HepG2 (cell line): ENCODE measurements around the gene METAP1D. TPM values are rescaled to one million over a fixed set of nuclear protein-coding genes. Genes with fewer than 3 reads are reported as not detected.

ENCODE experiments used
- ATAC-seq: fragments of 200-7000 bp; cut with Tn5 transposase; 3 replicates; pipeline ENCODE4 v1.9.1; 2020; ENCODE audit warnings: mild to moderate bottlenecking, moderate library complexity
- BruUV-seq: library from RNA; stranded (reverse); fragments of 400-500 nt; replicated peaks from 2 replicates; lab custom pipeline; 2021; lab: Mats Ljungman, UMichigan
- CTCF ChIA-PET: fragments of 300-600 bp; formaldehyde crosslinking; extraction: SDS; loops from one replicate; lab custom pipeline; 2021; ENCODE audit warnings: low total read pairs, inconsistent platforms, low intra/inter-chr PET ratio; lab: Yijun Ruan, JAX
- POLR2A ChIA-PET: fragments of 350-600 bp; sonication (Branson Sonifier 250); formaldehyde crosslinking; loops from one replicate; lab custom pipeline; 2020; ENCODE audit warnings: antibody characterized with exemption, inconsistent platforms; lab: Yijun Ruan, JAX
- DNase-seq: peaks from one replicate; pipeline ENCODE4 v3.0.0-alpha.2; 2015; ENCODE audit warnings: low spot score
- FAIRE-seq: peaks from 3 replicates; lab custom pipeline; 2011; peaks lifted over from hg19 to GRCh38; lab: Jason Lieb, UNC
- H2AFZ ChIP-seq: one replicate; pipeline ENCODE4 v1.6.1; 2011; ENCODE audit warnings: low read length, inconsistent platforms
- H3K27ac ChIP-seq: fragments of 300-600 bp; 3 replicates; pipeline ENCODE4 v1.8.0; 2011; ENCODE audit warnings: mixed run types, mild to moderate bottlenecking, mixed read lengths, low read length, inconsistent platforms; ENCODE audit not compliant: insufficient read depth; ENCODE audit errors: extremely low read length
- H3K27me3 ChIP-seq, 2 experiments: fragments of 200-600 bp in 1 of 2; 2 replicates in 1 of 2; 3 replicates in 1 of 2; pipeline versions ENCODE4 v1.6.0 to v1.8.0; 2011; ENCODE audit warnings: low read length in 2 of 2, mild to moderate bottlenecking in 2 of 2, moderate library complexity in 2 of 2, inconsistent platforms in 1 of 2; ENCODE audit not compliant: insufficient read depth in 2 of 2, control insufficient read depth in 1 of 2
- H3K36me3 ChIP-seq, 2 experiments: fragments of 200-600 bp in 1 of 2; replicated peaks in 1 of 2; 2 replicates in 1 of 2; 3 replicates in 1 of 2; pipeline versions ENCODE4 v1.5.1 to v1.8.0; 2011; ENCODE audit warnings: low read length in 2 of 2, inconsistent platforms in 1 of 2; ENCODE audit not compliant: insufficient read depth in 2 of 2, control insufficient read depth in 1 of 2
- H3K4me1 ChIP-seq: 2 replicates; pipeline ENCODE4 v1.5.1; 2012; ENCODE audit warnings: low read length, inconsistent platforms; ENCODE audit not compliant: insufficient read depth
- H3K4me2 ChIP-seq: 2 replicates; pipeline ENCODE4 v1.6.0; 2011; ENCODE audit warnings: low read depth, low read length, inconsistent platforms
- H3K4me3 ChIP-seq, 3 experiments: fragments of 200-600 bp in 1 of 3; sonication (generic), shearing (Covaris generic) in 1 of 3; replicated peaks in 1 of 3; 2 replicates each; pipeline ENCODE4 v1.5.1; 2011 to 2016; ENCODE audit warnings: low read length in 3 of 3, inconsistent platforms in 2 of 3, low read depth in 2 of 3, mild to moderate bottlenecking in 2 of 3, control low read depth in 1 of 3, mixed read lengths in 1 of 3; ENCODE audit not compliant: insufficient read depth in 1 of 3
- H3K79me2 ChIP-seq: one replicate; pipeline ENCODE4 v1.6.1; 2011; ENCODE audit warnings: low read length, inconsistent platforms; ENCODE audit not compliant: insufficient read depth
- H3K9ac ChIP-seq: 2 replicates; pipeline ENCODE4 v1.6.0; 2011; ENCODE audit warnings: mild to moderate bottlenecking, low read depth, low read length, inconsistent platforms; ENCODE audit not compliant: insufficient read depth
- H3K9me3 ChIP-seq: 2 replicates; pipeline ENCODE4 v1.5.1; 2012; ENCODE audit warnings: mild to moderate bottlenecking, low read length
- H4K20me1 ChIP-seq: 2 replicates; pipeline ENCODE4 v1.6.0; 2011; ENCODE audit warnings: inconsistent platforms, mild to moderate bottlenecking, low read length, moderate library complexity; ENCODE audit not compliant: insufficient read depth
- BCL6 ChIP-seq: IDR thresholded peaks from 2 replicates; pipeline ENCODE4 v1.6.1; 2016; ENCODE audit warnings: missing genetic modification reagents, missing compliant biosample characterization
- CBX2 ChIP-seq, 2 experiments: fragments of 200-600 bp in 1 of 2; sonication (generic); formaldehyde crosslinking in 1 of 2; IDR thresholded peaks; 2 replicates each; pipeline versions ENCODE4 v1.7.0 to v1.8.1; 2018 to 2022; ENCODE audit warnings: low read depth in 2 of 2, low read length in 1 of 2, mild to moderate bottlenecking in 1 of 2, missing genetic modification reagents in 1 of 2
- EZH2 ChIP-seq: conservative IDR thresholded peaks from 2 replicates; pipeline ENCODE4 v1.6.1; 2012; ENCODE audit warnings: mild to moderate bottlenecking, low read depth, low read length, moderate library complexity
- FOXA1 ChIP-seq, 2 experiments: fragments of 450-650 bp in 1 of 2; sonication (generic) in 1 of 2; formaldehyde crosslinking in 1 of 2; IDR thresholded peaks; 2 replicates each; pipeline versions ENCODE4 v1.4.0 to v1.6.1; 2016 to 2020; ENCODE audit warnings: missing genetic modification reagents in 1 of 2
- PATZ1 ChIP-seq: sonication (generic); formaldehyde crosslinking; IDR thresholded peaks from 2 replicates; pipeline ENCODE4 v1.4.0; 2020; ENCODE audit warnings: missing genetic modification reagents
- PHF21A ChIP-seq: sonication (generic); formaldehyde crosslinking; IDR thresholded peaks from 2 replicates; pipeline ENCODE4 v1.5.0; 2020; ENCODE audit warnings: mild to moderate bottlenecking, missing genetic modification reagents
- RBM39 ChIP-seq: fragments of 200-400 bp; formaldehyde crosslinking; IDR thresholded peaks from one replicate; pipeline ENCODE4 v1.6.1; 2018; ENCODE audit warnings: antibody characterized with exemption, mild to moderate bottlenecking, low read depth, low read length; ENCODE audit not compliant: poor library complexity, severe bottlenecking
- SUZ12 ChIP-seq: fragments of 150-350 bp; IDR thresholded peaks from 2 replicates; pipeline ENCODE4 v1.6.1; 2014; ENCODE audit warnings: low read depth, low read length
- TBX2 ChIP-seq: sonication (generic); formaldehyde crosslinking; IDR thresholded peaks from 2 replicates; pipeline ENCODE4 v1.5.0; 2020; ENCODE audit warnings: missing genetic modification reagents, mild to moderate bottlenecking, borderline replicate concordance
- ZBTB37 ChIP-seq: sonication (generic); formaldehyde crosslinking; IDR thresholded peaks from 2 replicates; pipeline ENCODE4 v1.4.0; 2020; ENCODE audit warnings: mild to moderate bottlenecking, missing genetic modification reagents
- ZFP36 ChIP-seq: fragments of 150-350 bp; IDR thresholded peaks from 2 replicates; pipeline ENCODE4 v1.6.1; 2018; ENCODE audit warnings: borderline replicate concordance, low read length, low read depth; ENCODE audit not compliant: partially characterized antibody
- ZMAT5 ChIP-seq: sonication (generic); formaldehyde crosslinking; IDR thresholded peaks from 2 replicates; pipeline ENCODE4 v1.5.0; 2020; ENCODE audit warnings: mild to moderate bottlenecking, low read depth, missing genetic modification reagents, borderline replicate concordance
- ZNF382 ChIP-seq: sonication (generic); formaldehyde crosslinking; IDR thresholded peaks from 2 replicates; pipeline ENCODE4 v1.5.0; 2020; ENCODE audit warnings: missing genetic modification reagents, mild to moderate bottlenecking, borderline replicate concordance
- ZNF549 ChIP-seq: sonication (generic); formaldehyde crosslinking; IDR thresholded peaks from 2 replicates; pipeline ENCODE4 v1.5.0; 2020; ENCODE audit warnings: missing genetic modification reagents
- ZNF569 ChIP-seq: sonication (generic); formaldehyde crosslinking; IDR thresholded peaks from 2 replicates; pipeline ENCODE4 v1.5.0; 2020; ENCODE audit warnings: mild to moderate bottlenecking, missing genetic modification reagents, moderate library complexity, borderline replicate concordance
- WGBS: methylation state at CpG from one replicate; pipeline ENCODE4 v1.1.6; 2017; ENCODE audit warnings: low lambda C conversion rate; 5-methylcytosine and 5-hydroxymethylcytosine counted together
- in situ Hi-C: cut with HindIII; loops from 2 replicates; pipeline ENCODE4 v1.10.0; 2017; ENCODE audit warnings: low pct_unique_long_range_greater_than_20kb; ENCODE audit not compliant: extremely low pct_ligation_motif_present
- intact Hi-C: fragments of 100-400 bp; cut with micrococcal nuclease; formaldehyde crosslinking; loops from one replicate; pipeline ENCODE4 v1.10.0; 2022; ENCODE audit not compliant: unreplicated experiment
- polyA plus RNA-seq, 8 experiments: library from polyadenylated mRNA; depleted of rRNA in 3 of 8; stranded (reverse) in 7 of 8; unstranded in 1 of 8; fragments of >200 nt; fragmentation: Illumina TruSeq in 4 of 8; extraction: Trizol in 4 of 8; gene quantifications; 2 replicates each; pipeline versions ENCODE4 v1.2.1 to v1.2.3, GENCODE V29; 2011 to 2016; ENCODE audit warnings: low read depth in 4 of 8, missing spikeins in 1 of 8, mixed read lengths in 1 of 8; ENCODE audit not compliant: insufficient read depth in 1 of 8
- total RNA-seq, 5 experiments: library from RNA; depleted of rRNA; stranded (reverse); fragments of >200 nt; fragmentation: Illumina TruSeq; extraction: Trizol; gene quantifications; 2 replicates each; pipeline ENCODE4 v1.2.3, GENCODE V29; 2016; ENCODE audit warnings: low read depth in 1 of 5

METAP1D gene
- total and polyA plus RNA-seq, 2 of the 13 experiments (the other 11 are each of a cell fraction or from before 2014, with no cell fraction given): 14.7 to 21.6 TPM

GRCh38 chr2:172088245-172089004, 88.7 kb downstream of the METAP1D start:
- Histone ChIP-seq H3K4me1 (peaks cover 57% of the 10 kb centered on the region), H3K36me3 (no peaks in the 10 kb centered on the region), H3K4me3 (no peak overlapping the region), H3K79me2 (no peaks in the 10 kb centered on the region), H3K27me3 (peaks cover 17 to 94% of the 10 kb centered on the region in 2 experiments; a peak in 4 of 5 replicates), H3K27ac (no peak overlapping the region), H2AFZ (no peak overlapping the region), H4K20me1 (peaks cover 5% of the 10 kb centered on the region; the same call in 1 of the 2 replicates), H3K4me2 (peak overlapping the region; percentile 21; the same call in 1 of the 2 replicates), H3K9ac (no peak overlapping the region), H3K9me3 (no peaks in the 10 kb centered on the region)
- ChIA-PET POLR2A (interaction anchor here (0.9 to 1.4 kb wide), 2 partner anchors 11 to 15 kb away, joined by 4 read pairs; partner anchors contain the start of gene DLX2), CTCF (no interaction called here)
- no peak for DNase-seq
- FAIRE-seq: no peak
- in situ Hi-C loops (no loop called here), intact Hi-C loops (loop anchor here (5.0 kb wide), 1 partner anchor 36 kb away; no protein-coding TSS in a partner anchor)
- no TSS peak for BruUV-seq
- no peak for ATAC-seq
- WGBS: 44% methylated on average over 37 of the region's 37 CpGs
- TF ChIP-seq RBM39 (peak; percentile 40), ZNF549 (CRISPR knock-in tag) (no peak), SUZ12 (no peak), ZFP36 (peak; percentile 30), ZNF569 (CRISPR knock-in tag) (no peak), FOXA1 (IDR thresholded peaks at IDR 0.05) (no peak), FOXA1 (CRISPR knock-in tag; IDR thresholded peaks at IDR 0.05) (peak; percentile 56), ZBTB37 (no peak), PATZ1 (peak; percentile 76), PHF21A (CRISPR knock-in tag) (peak; percentile 29; the same call in 1 of the 2 replicates), ZNF382 (CRISPR knock-in tag) (no peak), TBX2 (CRISPR knock-in tag) (0 out of 2 replicates have a peak, but pooled peaks have one; percentile 16), EZH2 (peak; percentile 88; the same call in 1 of the 2 replicates), ZMAT5 (CRISPR knock-in tag) (no peak), CBX2 (IDR thresholded peaks at IDR 0.05; ENCODE audit: low read depth, low read length) (no peak), CBX2 (CRISPR knock-in tag; IDR thresholded peaks at IDR 0.05; ENCODE audit: low read depth) (peak; percentile 59; the same call in 1 of the 2 replicates), BCL6 (CRISPR knock-in tag) (peak; percentile 32; the same call in 1 of the 2 replicates)
